HepG2 (cell line): ENCODE data around the gene LY6G5B. TPM values are rescaled to one million over a fixed set of nuclear protein-coding genes. Genes with fewer than 3 reads are reported as not detected.

Experiments used
- ATAC-seq: fragments of 200-7000 bp; cut with Tn5 transposase; 3 replicates; pipeline ENCODE4 v1.9.1; 2020; ENCODE audit warnings: mild to moderate bottlenecking, moderate library complexity
- BruUV-seq: library from RNA; stranded (reverse); fragments of 400-500 nt; replicated peaks from 2 replicates; lab custom pipeline; 2021; lab: Mats Ljungman, UMichigan
- CTCF ChIA-PET: fragments of 300-600 bp; formaldehyde crosslinking; extraction: SDS; loops from one replicate; lab custom pipeline; 2021; ENCODE audit warnings: low total read pairs, inconsistent platforms, low intra/inter-chr PET ratio; lab: Yijun Ruan, JAX
- POLR2A ChIA-PET: fragments of 350-600 bp; sonication (Branson Sonifier 250); formaldehyde crosslinking; loops from one replicate; lab custom pipeline; 2020; ENCODE audit warnings: antibody characterized with exemption, inconsistent platforms; lab: Yijun Ruan, JAX
- DNase-seq: peaks from one replicate; pipeline ENCODE4 v3.0.0-alpha.2; 2015; ENCODE audit warnings: low spot score
- FAIRE-seq: peaks from 3 replicates; lab custom pipeline; 2011; peaks lifted over from hg19 to GRCh38; lab: Jason Lieb, UNC
- H2AFZ ChIP-seq: one replicate; pipeline ENCODE4 v1.6.1; 2011; ENCODE audit warnings: low read length, inconsistent platforms
- H3K27ac ChIP-seq: fragments of 300-600 bp; 3 replicates; pipeline ENCODE4 v1.8.0; 2011; ENCODE audit warnings: mixed run types, mild to moderate bottlenecking, mixed read lengths, low read length, inconsistent platforms; ENCODE audit not compliant: insufficient read depth; ENCODE audit errors: extremely low read length
- H3K27me3 ChIP-seq, 2 experiments: fragments of 200-600 bp in 1 of 2; 2 replicates in 1 of 2; 3 replicates in 1 of 2; pipeline versions ENCODE4 v1.6.0 to v1.8.0; 2011; ENCODE audit warnings: low read length in 2 of 2, mild to moderate bottlenecking in 2 of 2, moderate library complexity in 2 of 2, inconsistent platforms in 1 of 2; ENCODE audit not compliant: insufficient read depth in 2 of 2, control insufficient read depth in 1 of 2
- H3K36me3 ChIP-seq, 2 experiments: fragments of 200-600 bp in 1 of 2; replicated peaks in 1 of 2; 2 replicates in 1 of 2; 3 replicates in 1 of 2; pipeline versions ENCODE4 v1.5.1 to v1.8.0; 2011; ENCODE audit warnings: low read length in 2 of 2, inconsistent platforms in 1 of 2; ENCODE audit not compliant: insufficient read depth in 2 of 2, control insufficient read depth in 1 of 2
- H3K4me1 ChIP-seq: 2 replicates; pipeline ENCODE4 v1.5.1; 2012; ENCODE audit warnings: low read length, inconsistent platforms; ENCODE audit not compliant: insufficient read depth
- H3K4me2 ChIP-seq: 2 replicates; pipeline ENCODE4 v1.6.0; 2011; ENCODE audit warnings: low read depth, low read length, inconsistent platforms
- H3K4me3 ChIP-seq, 3 experiments: fragments of 200-600 bp in 1 of 3; sonication (generic), shearing (Covaris generic) in 1 of 3; replicated peaks in 1 of 3; 2 replicates each; pipeline ENCODE4 v1.5.1; 2011 to 2016; ENCODE audit warnings: low read length in 3 of 3, inconsistent platforms in 2 of 3, low read depth in 2 of 3, mild to moderate bottlenecking in 2 of 3, control low read depth in 1 of 3, mixed read lengths in 1 of 3; ENCODE audit not compliant: insufficient read depth in 1 of 3
- H3K79me2 ChIP-seq: one replicate; pipeline ENCODE4 v1.6.1; 2011; ENCODE audit warnings: low read length, inconsistent platforms; ENCODE audit not compliant: insufficient read depth
- H3K9ac ChIP-seq: 2 replicates; pipeline ENCODE4 v1.6.0; 2011; ENCODE audit warnings: mild to moderate bottlenecking, low read depth, low read length, inconsistent platforms; ENCODE audit not compliant: insufficient read depth
- H3K9me3 ChIP-seq: 2 replicates; pipeline ENCODE4 v1.5.1; 2012; ENCODE audit warnings: mild to moderate bottlenecking, low read length
- H4K20me1 ChIP-seq: 2 replicates; pipeline ENCODE4 v1.6.0; 2011; ENCODE audit warnings: inconsistent platforms, mild to moderate bottlenecking, low read length, moderate library complexity; ENCODE audit not compliant: insufficient read depth
- ATF4 ChIP-seq, 2 experiments: fragments of 450-650 bp in 1 of 2; sonication (generic) in 1 of 2; formaldehyde crosslinking; IDR thresholded peaks; 2 replicates each; pipeline versions ENCODE4 v1.5.0 to v1.8.0; 2020 to 2022; ENCODE audit warnings: mild to moderate bottlenecking in 1 of 2, missing genetic modification reagents in 1 of 2
- GABPB1 ChIP-seq: IDR thresholded peaks from 2 replicates; pipeline ENCODE4 v1.6.1; 2016; ENCODE audit warnings: mild to moderate bottlenecking, missing genetic modification reagents, moderate library complexity, missing compliant biosample characterization
- KLF16 ChIP-seq, 2 experiments: sonication (generic) in 1 of 2; formaldehyde crosslinking in 1 of 2; IDR thresholded peaks; 2 replicates each; pipeline versions ENCODE4 v1.6.1 to v1.8.0; 2016 to 2023; ENCODE audit warnings: missing genetic modification reagents in 2 of 2, missing compliant biosample characterization in 1 of 2
- MTF1 ChIP-seq: sonication (generic); formaldehyde crosslinking; IDR thresholded peaks from 2 replicates; pipeline ENCODE4 v1.5.0; 2020; ENCODE audit warnings: missing genetic modification reagents
- MYC ChIP-seq: sonication (generic); formaldehyde crosslinking; IDR thresholded peaks from 2 replicates; pipeline ENCODE4 v1.9.0; 2021; ENCODE audit warnings: missing genetic modification reagents, borderline replicate concordance
- PRMT3 ChIP-seq: sonication (generic); formaldehyde crosslinking; IDR thresholded peaks from 2 replicates; pipeline ENCODE4 v1.8.1; 2022; ENCODE audit warnings: low read depth, mild to moderate bottlenecking, moderate library complexity, missing genetic modification reagents, borderline replicate concordance
- RBM39 ChIP-seq: fragments of 200-400 bp; formaldehyde crosslinking; IDR thresholded peaks from one replicate; pipeline ENCODE4 v1.6.1; 2018; ENCODE audit warnings: antibody characterized with exemption, mild to moderate bottlenecking, low read depth, low read length; ENCODE audit not compliant: poor library complexity, severe bottlenecking
- TRAFD1 ChIP-seq: sonication (generic); formaldehyde crosslinking; IDR thresholded peaks from 2 replicates; pipeline ENCODE4 v1.5.1; 2020; ENCODE audit warnings: missing genetic modification reagents, mild to moderate bottlenecking, borderline replicate concordance
- ZBTB42 ChIP-seq: sonication (generic); formaldehyde crosslinking; IDR thresholded peaks from 2 replicates; pipeline ENCODE4 v1.5.0; 2020; ENCODE audit warnings: mild to moderate bottlenecking, missing genetic modification reagents
- ZC3H4 ChIP-seq: sonication (generic); formaldehyde crosslinking; IDR thresholded peaks from 2 replicates; pipeline ENCODE4 v1.4.0; 2020; ENCODE audit warnings: missing genetic modification reagents, borderline replicate concordance
- ZNF512B ChIP-seq: sonication (generic); formaldehyde crosslinking; IDR thresholded peaks from 2 replicates; pipeline ENCODE4 v1.5.1; 2020; ENCODE audit warnings: missing genetic modification reagents, mild to moderate bottlenecking, borderline replicate concordance
- ZNF816 ChIP-seq: sonication (generic); formaldehyde crosslinking; IDR thresholded peaks from 2 replicates; pipeline ENCODE4 v1.8.0; 2022; ENCODE audit warnings: missing genetic modification reagents, mild to moderate bottlenecking, borderline replicate concordance
- WGBS: methylation state at CpG from one replicate; pipeline ENCODE4 v1.1.6; 2017; ENCODE audit warnings: low lambda C conversion rate; 5-methylcytosine and 5-hydroxymethylcytosine counted together
- in situ Hi-C: cut with HindIII; loops from 2 replicates; pipeline ENCODE4 v1.10.0; 2017; ENCODE audit warnings: low pct_unique_long_range_greater_than_20kb; ENCODE audit not compliant: extremely low pct_ligation_motif_present
- intact Hi-C: fragments of 100-400 bp; cut with micrococcal nuclease; formaldehyde crosslinking; loops from one replicate; pipeline ENCODE4 v1.10.0; 2022; ENCODE audit not compliant: unreplicated experiment
- polyA plus RNA-seq, 8 experiments: library from polyadenylated mRNA; depleted of rRNA in 3 of 8; stranded (reverse) in 7 of 8; unstranded in 1 of 8; fragments of >200 nt; fragmentation: Illumina TruSeq in 4 of 8; extraction: Trizol in 4 of 8; gene quantifications; 2 replicates each; pipeline versions ENCODE4 v1.2.1 to v1.2.3, GENCODE V29; 2011 to 2016; ENCODE audit warnings: low read depth in 4 of 8, missing spikeins in 1 of 8, mixed read lengths in 1 of 8; ENCODE audit not compliant: insufficient read depth in 1 of 8
- total RNA-seq, 5 experiments: library from RNA; depleted of rRNA; stranded (reverse); fragments of >200 nt; fragmentation: Illumina TruSeq; extraction: Trizol; gene quantifications; 2 replicates each; pipeline ENCODE4 v1.2.3, GENCODE V29; 2016; ENCODE audit warnings: low read depth in 1 of 5

Gene LY6G5B
- total and polyA plus RNA-seq, 2 of the 13 experiments (the other 11 are each of a cell fraction or from before 2014, with no cell fraction given), result 7.8 to 15.7 TPM

- TF ChIP-seq TRAFD1 (CRISPR knock-in tag), result no peak
Measured at GRCh38 chr6:31663126-31663960, 6.4 kb upstream of the LY6G5B start (continued).

- peaks cover 77% of the 10 kb centered on the region for H3K4me1 ChIP-seq
- peak overlapping the region; percentile 69 to 98 (median 71) for H3K4me3 ChIP-seq
- H3K4me2 ChIP-seq, result peak overlapping the region; percentile 94
- H3K9ac ChIP-seq, result peak overlapping the region; percentile 98
- CTCF ChIA-PET, result no interaction called here
- H2AFZ ChIP-seq, result no peak overlapping the region
- WGBS, result 28% methylated on average over 17 of the region's 17 CpGs
- no peak; the same call in 1 of the 3 replicates for ATAC-seq
- H3K79me2 ChIP-seq, result peaks cover 66% of the 10 kb centered on the region
- peak overlapping the region; percentile 99 for H3K27ac ChIP-seq
- H4K20me1 ChIP-seq, result peaks cover 8% of the 10 kb centered on the region; the same call in 1 of the 2 replicates
- FAIRE-seq, result no peak
- in situ Hi-C loops (no loop called here), intact Hi-C loops (no loop called here)
- DNase-seq, result no peak
- H3K9me3 ChIP-seq, result no peaks in the 10 kb centered on the region
- BruUV-seq, result TSS peak; percentile 71
- POLR2A ChIA-PET, result interaction anchor here (0.8 to 7.4 kb wide), 35 partner anchors 7 to 513 kb away, joined by 3 to 438 read pairs (median 4); partner anchors contain the start of genes ABHD16A, APOM, BAG6 and CFB
- H3K36me3 ChIP-seq, result peaks cover 17 to 32% of the 10 kb centered on the region in 2 experiments
- no peaks in the 10 kb centered on the region; a peak in 1 of 5 replicates for H3K27me3 ChIP-seq
- TF ChIP-seq ZNF816 (CRISPR knock-in tag) (no peak), PRMT3 (CRISPR knock-in tag) (no peak), GABPB1 (peak; percentile 30; the same call in 1 of the 2 replicates), KLF16 (CRISPR knock-in tag; IDR thresholded peaks at IDR 0.05) (peak in 1 of 2 experiments; percentile 8; a peak in 1 of 4 replicates), ZC3H4 (CRISPR knock-in tag) (no peak), ZNF512B (CRISPR knock-in tag) (no peak), ATF4 (CRISPR knock-in tag; IDR thresholded peaks at IDR 0.05) (peak in 1 of 2 experiments; percentile 25; a peak in 1 of 4 replicates), RBM39 (no peak), ZBTB42 (CRISPR knock-in tag) (no peak), MYC (CRISPR knock-in tag) (peak; percentile 56; the same call in 1 of the 2 replicates), MTF1 (CRISPR knock-in tag) (0 out of 2 replicates have a peak, but pooled peaks have one; percentile 46)
Measured at GRCh38 chr6:31663961-31664789, 5.6 kb upstream of the LY6G5B start.
